Fibroblast of villous mesenchyme (primary cell): Measurements from ENCODE around the gene KIAA1217. TPM values are rescaled to one million over a fixed set of nuclear protein-coding genes. Genes with fewer than 3 reads are reported as not detected.

Experiments used
- DNase-seq: peaks from one replicate; pipeline ENCODE4 v3.0.0-alpha.2; 2010; ENCODE audit warnings: low read depth
- H3K4me3 ChIP-seq: 2 replicates; pipeline ENCODE4 v1.5.1; 2011; ENCODE audit warnings: low read depth, mild to moderate bottlenecking, low read length
- total RNA-seq: library from RNA; depleted of rRNA; stranded (reverse); fragments of >200 nt; gene quantifications from 2 replicates; pipeline ENCODE4 v1.2.3, GENCODE V29; 2012
- TF ChIP-seq, protein P1 (sequence below): IDR thresholded peaks from 2 replicates; pipeline ENCODE4 v1.5.1; 2012; ENCODE audit warnings: low read depth, mild to moderate bottlenecking, low read length; ENCODE audit not compliant: insufficient read depth

The KIAA1217 gene
- total RNA-seq, 1 donor = 0.86 TPM

DNA sequence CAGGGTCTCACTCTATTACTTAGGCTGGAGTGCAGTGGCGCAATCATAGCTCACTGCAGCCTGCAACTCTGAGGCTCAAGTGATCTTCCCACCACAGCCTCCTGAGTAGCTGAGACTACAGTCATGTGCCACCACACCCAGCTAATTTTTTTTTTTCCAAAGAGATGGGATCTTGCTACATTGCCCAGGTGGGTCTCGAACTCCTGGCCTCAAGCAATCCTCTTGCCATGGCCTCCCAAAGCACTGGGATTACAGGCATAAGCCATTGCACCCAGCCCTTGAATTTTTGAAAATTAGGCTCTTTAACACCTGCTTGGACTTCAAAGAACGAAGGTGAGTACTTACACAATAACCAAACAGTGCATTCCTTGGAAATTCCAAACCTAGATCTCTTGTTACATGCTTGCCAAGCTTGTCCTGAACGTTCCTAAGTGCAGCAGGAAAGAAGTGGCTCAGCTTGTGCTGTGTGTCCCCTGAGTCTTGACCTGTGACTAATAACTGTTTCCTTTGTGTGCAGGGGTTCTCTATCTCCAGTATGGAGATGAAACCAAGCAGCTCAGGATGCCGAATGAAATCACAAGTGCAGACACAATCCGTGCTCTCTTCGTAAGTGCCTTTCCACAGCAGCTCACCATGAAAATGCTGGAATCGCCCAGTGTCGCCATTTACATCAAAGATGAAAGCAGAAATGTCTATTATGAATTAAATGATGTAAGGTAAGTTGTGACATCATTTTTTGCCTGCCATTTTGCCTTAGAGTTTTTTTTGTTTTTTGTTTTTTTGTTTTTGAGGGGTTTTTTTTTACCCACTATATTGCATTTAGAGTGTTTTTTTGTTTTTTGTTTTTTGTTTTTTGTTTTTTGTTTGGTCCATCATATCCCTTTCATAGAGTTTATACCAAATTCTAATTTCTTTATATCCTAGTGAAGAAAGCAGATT, 223.8 kb downstream of the KIAA1217 start:
- no peak for DNase-seq
- TF ChIP-seq, protein P1, sequence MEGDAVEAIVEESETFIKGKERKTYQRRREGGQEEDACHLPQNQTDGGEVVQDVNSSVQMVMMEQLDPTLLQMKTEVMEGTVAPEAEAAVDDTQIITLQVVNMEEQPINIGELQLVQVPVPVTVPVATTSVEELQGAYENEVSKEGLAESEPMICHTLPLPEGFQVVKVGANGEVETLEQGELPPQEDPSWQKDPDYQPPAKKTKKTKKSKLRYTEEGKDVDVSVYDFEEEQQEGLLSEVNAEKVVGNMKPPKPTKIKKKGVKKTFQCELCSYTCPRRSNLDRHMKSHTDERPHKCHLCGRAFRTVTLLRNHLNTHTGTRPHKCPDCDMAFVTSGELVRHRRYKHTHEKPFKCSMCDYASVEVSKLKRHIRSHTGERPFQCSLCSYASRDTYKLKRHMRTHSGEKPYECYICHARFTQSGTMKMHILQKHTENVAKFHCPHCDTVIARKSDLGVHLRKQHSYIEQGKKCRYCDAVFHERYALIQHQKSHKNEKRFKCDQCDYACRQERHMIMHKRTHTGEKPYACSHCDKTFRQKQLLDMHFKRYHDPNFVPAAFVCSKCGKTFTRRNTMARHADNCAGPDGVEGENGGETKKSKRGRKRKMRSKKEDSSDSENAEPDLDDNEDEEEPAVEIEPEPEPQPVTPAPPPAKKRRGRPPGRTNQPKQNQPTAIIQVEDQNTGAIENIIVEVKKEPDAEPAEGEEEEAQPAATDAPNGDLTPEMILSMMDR = no peak
- no peak overlapping the region for H3K4me3 ChIP-seq

DNA sequence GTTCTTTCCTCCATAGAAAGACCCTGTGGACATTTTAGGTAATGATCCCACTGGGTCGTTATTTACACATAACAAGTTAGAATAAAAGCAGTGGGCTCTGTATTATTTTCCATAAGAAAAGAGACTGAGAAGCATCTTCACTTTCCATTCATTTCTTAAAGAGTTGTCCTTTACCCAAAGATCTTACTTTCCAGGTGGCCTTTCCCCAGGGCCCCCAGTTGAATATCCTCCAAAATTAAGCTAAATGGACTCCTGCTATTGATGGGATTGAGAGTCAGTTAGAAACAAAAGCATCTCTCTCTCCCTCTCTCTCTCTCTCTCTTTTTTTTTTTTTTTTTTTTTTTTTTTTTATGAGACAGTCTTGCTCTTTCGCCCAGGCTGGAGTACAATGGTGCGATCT, 224.8 kb downstream of the KIAA1217 start:
- TF ChIP-seq, protein P1 = no peak
- H3K4me3 ChIP-seq = no peak overlapping the region
- no peak for DNase-seq

DNA sequence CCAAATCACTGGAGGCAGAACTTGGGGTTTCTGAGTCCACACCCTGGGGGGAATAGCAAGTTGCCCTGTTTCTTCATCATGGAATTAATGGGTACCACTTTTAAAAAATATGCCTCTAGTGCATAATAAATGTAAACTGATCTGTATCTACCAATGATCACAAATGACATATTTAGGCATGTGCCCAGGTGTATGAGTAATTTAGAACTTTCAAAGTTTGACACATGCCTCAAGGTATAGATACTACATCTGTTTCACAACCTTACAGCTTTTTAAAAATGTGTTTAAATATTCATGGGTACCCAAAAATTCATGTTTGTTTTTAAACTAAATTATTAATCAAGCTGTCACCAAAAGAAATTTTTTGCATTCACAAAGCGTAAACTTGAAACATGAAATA, 226.0 kb downstream of the KIAA1217 start:
- TF ChIP-seq, protein P1 = no peak
- DNase-seq = no peak
- H3K4me3 ChIP-seq = no peak overlapping the region

DNA sequence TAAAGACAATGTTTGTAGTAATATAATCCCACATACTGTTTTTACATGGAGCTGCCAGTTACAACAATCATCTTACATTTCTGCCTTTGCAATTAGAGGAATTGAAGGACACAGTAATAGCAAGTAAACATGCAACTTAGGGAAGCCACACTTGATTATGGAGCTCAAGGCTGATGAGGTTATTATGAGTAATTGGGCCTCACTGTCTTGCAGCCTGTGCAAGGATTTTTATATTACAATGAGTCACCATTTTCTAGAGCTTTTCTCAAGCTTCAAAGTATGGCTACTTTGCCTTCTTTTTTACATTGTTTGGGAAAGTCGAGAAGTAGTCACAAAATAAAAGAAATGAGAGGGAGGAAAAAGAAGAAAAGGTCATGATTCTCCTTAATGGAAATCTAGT, 226.4 kb downstream of the KIAA1217 start:
- DNase-seq = peak; percentile 22
- no peak overlapping the region for H3K4me3 ChIP-seq
- TF ChIP-seq, protein P1 = no peak

DNA sequence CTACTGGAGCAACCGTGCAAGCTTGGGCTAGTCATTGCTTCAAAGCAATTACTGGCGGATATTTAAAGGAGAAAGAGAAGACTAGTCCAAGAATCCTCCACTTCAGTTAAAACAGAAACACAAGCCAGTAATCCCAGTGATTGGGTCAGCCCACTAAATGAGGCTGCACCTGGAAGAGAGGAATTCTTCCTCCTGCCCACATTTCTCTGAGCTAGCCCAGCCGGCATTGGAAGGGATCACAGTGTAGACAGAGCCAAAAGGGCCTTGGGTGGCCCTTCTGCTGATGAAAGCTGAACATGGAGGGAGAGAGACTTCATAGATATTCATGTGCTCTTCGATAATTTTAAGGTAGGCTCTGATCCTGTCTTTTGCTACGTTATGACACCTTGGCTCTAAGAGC, 228.4 kb downstream of the KIAA1217 start:
- no peak for DNase-seq
- no peak overlapping the region for H3K4me3 ChIP-seq
- TF ChIP-seq, protein P1 = no peak

DNA sequence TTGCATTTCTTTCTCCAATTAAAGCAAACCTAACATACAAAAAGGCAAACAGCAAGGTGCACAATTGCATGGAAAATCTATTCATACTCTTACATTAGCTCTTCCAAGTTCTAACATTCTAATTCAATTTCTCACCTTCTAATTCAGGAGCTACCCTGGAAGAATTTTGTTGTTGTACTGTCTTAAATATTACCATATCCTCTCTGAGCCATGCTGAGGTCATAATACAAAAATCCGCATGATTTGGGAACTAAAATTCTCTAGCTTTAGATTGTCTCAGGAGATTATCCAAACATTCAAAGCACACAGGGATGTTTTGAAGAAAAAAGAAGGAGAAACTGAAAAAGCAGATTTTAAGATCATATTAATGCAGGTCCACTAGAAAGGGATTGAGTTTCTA, 229.9 kb downstream of the KIAA1217 start:
- peak; percentile 17 for DNase-seq
- H3K4me3 ChIP-seq = no peak overlapping the region
- TF ChIP-seq, protein P1 = no peak
